Calu3 (cell line): ENCODE data around the gene ALDH3A2. TPM values are rescaled to one million over a fixed set of nuclear protein-coding genes. Genes with fewer than 3 reads are reported as not detected.

ENCODE experiments used
- BruUV-seq: library from RNA; stranded (reverse); fragments of 400-500 nt; replicated peaks from 2 replicates; lab custom pipeline; 2021; lab: Mats Ljungman, UMichigan
- CTCF ChIA-PET: fragments of 300-600 bp; sonication (Branson Sonifier 250); formaldehyde crosslinking; loops from one replicate; lab custom pipeline; 2022; ENCODE audit warnings: antibody characterized with exemption; lab: Charles Lee
- DNase-seq: peaks from one replicate; pipeline ENCODE4 v3.0.0; 2022
- H3K27ac Mint-ChIP-seq: one replicate; pipeline ENCODE4 v1.8.0; 2022; ENCODE audit warnings: mixed read lengths; ENCODE audit not compliant: unreplicated experiment
- H3K27me3 Mint-ChIP-seq: one replicate; pipeline ENCODE4 v1.8.0; 2022; ENCODE audit warnings: mixed read lengths; ENCODE audit not compliant: unreplicated experiment
- H3K36me3 Mint-ChIP-seq: one replicate; pipeline ENCODE4 v1.8.0; 2022; ENCODE audit warnings: mild to moderate bottlenecking, moderate library complexity, mixed read lengths; ENCODE audit not compliant: insufficient read depth, unreplicated experiment
- H3K4me1 Mint-ChIP-seq: one replicate; pipeline ENCODE4 v1.8.0; 2022; ENCODE audit warnings: mild to moderate bottlenecking, low read depth, mixed read lengths; ENCODE audit not compliant: unreplicated experiment
- H3K4me3 Mint-ChIP-seq: one replicate; pipeline ENCODE4 v1.8.0; 2022; ENCODE audit warnings: mild to moderate bottlenecking, low read depth, moderate library complexity, mixed read lengths; ENCODE audit not compliant: unreplicated experiment
- H3K9me3 Mint-ChIP-seq: one replicate; pipeline ENCODE4 v1.8.0; 2022; ENCODE audit warnings: low read depth, mixed read lengths; ENCODE audit not compliant: unreplicated experiment
- CTCF ChIP-seq: fragments of 200-600 bp; IDR thresholded peaks from one replicate; pipeline ENCODE4 v1.8.0; 2022; ENCODE audit warnings: antibody characterized with exemption; ENCODE audit not compliant: unreplicated experiment
- intact Hi-C: fragments of 100-400 bp; cut with micrococcal nuclease; formaldehyde crosslinking; loops from one replicate; pipeline ENCODE4 v1.10.0; 2022; ENCODE audit not compliant: unreplicated experiment
- total RNA-seq: library from RNA; stranded (reverse); gene quantifications from 2 replicates; pipeline ENCODE4 v1.2.3, GENCODE V29; 2022

Gene ALDH3A2
- total RNA-seq, 1 experiment from 2014 or later = 32.4 TPM

GRCh38 chr17:19720631-19721426 is 72.3 kb downstream of the ALDH3A2 start:
- no TSS peak for BruUV-seq
- no peak overlapping the region for H3K4me3 Mint-ChIP-seq
- H3K27ac Mint-ChIP-seq = no peak overlapping the region
- H3K36me3 Mint-ChIP-seq = peaks cover 6% of the 10 kb centered on the region
- no peaks in the 10 kb centered on the region for H3K9me3 Mint-ChIP-seq
- intact Hi-C loops = no loop called here
- CTCF ChIA-PET = interaction anchor here (0.7 kb wide), 1 partner anchor 143 kb away, joined by 4 read pairs; no protein-coding TSS in a partner anchor
- H3K27me3 Mint-ChIP-seq = no peaks in the 10 kb centered on the region
- H3K4me1 Mint-ChIP-seq = peaks cover 34% of the 10 kb centered on the region
- no peak for DNase-seq
- TF ChIP-seq CTCF = no peak

- no peaks in the 10 kb centered on the region for H3K9me3 Mint-ChIP-seq
- H3K36me3 Mint-ChIP-seq = peaks cover 6% of the 10 kb centered on the region
- H3K27ac Mint-ChIP-seq = no peak overlapping the region
- DNase-seq = no peak
- H3K27me3 Mint-ChIP-seq = no peaks in the 10 kb centered on the region
- intact Hi-C loops = no loop called here
- CTCF ChIA-PET = no interaction called here
- BruUV-seq = no TSS peak
- H3K4me3 Mint-ChIP-seq = peak overlapping the region; percentile 44
- peaks cover 32% of the 10 kb centered on the region for H3K4me1 Mint-ChIP-seq
- no peak for TF ChIP-seq CTCF
These were observed 75.4 kb downstream of the ALDH3A2 start for GRCh38 chr17:19723964-19724363.

GRCh38 chr17:19724501-19725420 is 76.2 kb downstream of the ALDH3A2 start:
- CTCF ChIA-PET = no interaction called here
- intact Hi-C loops = no loop called here
- Mint-ChIP-seq H3K36me3 (peaks cover 9% of the 10 kb centered on the region), H3K4me1 (peaks cover 24% of the 10 kb centered on the region), H3K4me3 (peak overlapping the region; percentile 44), H3K27ac (no peak overlapping the region), H3K9me3 (no peaks in the 10 kb centered on the region), H3K27me3 (no peaks in the 10 kb centered on the region)
- DNase-seq = peak; percentile 30
- TF ChIP-seq CTCF = no peak
- BruUV-seq = no TSS peak

GRCh38 chr17:19725486-19725885 is 76.9 kb downstream of the ALDH3A2 start:
- no peaks in the 10 kb centered on the region for H3K27me3 Mint-ChIP-seq

More at GRCh38 chr17:19725486-19725885, 76.9 kb downstream of the ALDH3A2 start:
- Mint-ChIP-seq H3K4me3 (peak overlapping the region; percentile 44), H3K27ac (no peak overlapping the region), H3K4me1 (peaks cover 17% of the 10 kb centered on the region), H3K9me3 (no peaks in the 10 kb centered on the region), H3K36me3 (peaks cover 9% of the 10 kb centered on the region)
- TF ChIP-seq CTCF = no peak
- DNase-seq = no peak
- BruUV-seq = no TSS peak
- CTCF ChIA-PET = no interaction called here
- intact Hi-C loops = no loop called here
